GM12872 (cell line): ENCODE results near the gene TCF12.

Experiments
- CTCF ChIP-seq: IDR thresholded peaks from 3 replicates; pipeline ENCODE4 v1.5.1; 2011; ENCODE audit warnings: low read depth, mild to moderate bottlenecking, low read length, moderate library complexity; ENCODE audit not compliant: insufficient read depth

The TCF12 gene

GRCh38 chr15:56886363-56886931 lies 32.0 kb upstream of the TCF12 start:
- TF ChIP-seq CTCF, result no peak

- no peak for TF ChIP-seq CTCF
Observed at GRCh38 chr15:56886932-56887781, 31.3 kb upstream of the TCF12 start.

- no peak for TF ChIP-seq CTCF
Observed at GRCh38 chr15:56887782-56888438, 30.5 kb upstream of the TCF12 start.

- TF ChIP-seq CTCF, result no peak
Observed at GRCh38 chr15:56890038-56890437, 28.4 kb upstream of the TCF12 start.

- TF ChIP-seq CTCF, result no peak
Observed at GRCh38 chr15:56891852-56892440, 26.5 kb upstream of the TCF12 start.

- no peak for TF ChIP-seq CTCF
Observed at GRCh38 chr15:56892659-56893363, 25.6 kb upstream of the TCF12 start.

GRCh38 chr15:56893364-56893678 lies 25.1 kb upstream of the TCF12 start:
- no peak for TF ChIP-seq CTCF
